Measurements from ENCODE around the gene TMEM263. TPM values are rescaled to one million over a fixed set of nuclear protein-coding genes. Genes with fewer than 3 reads are reported as not detected.

The TMEM263 gene
- total RNA-seq, 1 donor from 2014 or later: 35.8 TPM

- no peak overlapping the region for H3K27ac ChIP-seq (replicated peaks)
- no peak for DNase-seq
- H3K4me3 ChIP-seq: no peak overlapping the region
- peaks cover 10% of the 10 kb centered on the region for H3K36me3 ChIP-seq
- no peaks in the 10 kb centered on the region for H3K27me3 ChIP-seq (ENCODE audit: low read depth)
- intact Hi-C loops (cut with micrococcal nuclease): no loop called here
- no peak for TF ChIP-seq CTCF (IDR thresholded peaks at IDR 0.05; ENCODE audit: borderline replicate concordance)
- H3K4me1 ChIP-seq: peaks cover 12% of the 10 kb centered on the region
- no peaks in the 10 kb centered on the region for H3K9me3 ChIP-seq (replicated peaks)
Observed at GRCh38 chr12:107017042-107017441, 61.3 kb downstream of the TMEM263 start.

- peaks cover 10% of the 10 kb centered on the region for H3K36me3 ChIP-seq
- peaks cover 12% of the 10 kb centered on the region for H3K4me1 ChIP-seq
- no peaks in the 10 kb centered on the region for H3K27me3 ChIP-seq (ENCODE audit: low read depth)
- H3K27ac ChIP-seq (replicated peaks): no peak overlapping the region
- intact Hi-C loops (cut with micrococcal nuclease): no loop called here
- no peak for TF ChIP-seq CTCF (IDR thresholded peaks at IDR 0.05; ENCODE audit: borderline replicate concordance)
- H3K9me3 ChIP-seq (replicated peaks): no peaks in the 10 kb centered on the region
- DNase-seq: no peak
- no peak overlapping the region for H3K4me3 ChIP-seq
Observed at GRCh38 chr12:107019546-107019945, 63.8 kb downstream of the TMEM263 start.

Other genes starting within 250 kb of the TMEM263 start
- gene RIC8B, start 181.2 kb upstream of the TMEM263 start, total RNA-seq: 25.2 TPM
- gene MTERF2, start 31.2 kb downstream of the TMEM263 start, total RNA-seq: 35.6 TPM
- gene CRY1, start 137.6 kb downstream of the TMEM263 start, total RNA-seq: 10.0 TPM

Data from left ventricle myocardium inferior (tissue), 1 donor.